ENCODE results near the gene RPL29. TPM values are rescaled to one million over a fixed set of nuclear protein-coding genes. Genes with fewer than 3 reads are reported as not detected.

Gene RPL29
- total RNA-seq, 1 donor from 2014 or later, result 810 TPM

GRCh38 chr3:52015438-52016228 lies 19.9 kb upstream of the RPL29 start:
- ATAC-seq, result no peak
- Histone ChIP-seq H3K9me3 (no peaks in the 10 kb centered on the region), H3K27ac (no peak overlapping the region), H3K27me3 (no peaks in the 10 kb centered on the region), H3K36me3 (no peaks in the 10 kb centered on the region), H3K4me1 (peaks cover 12% of the 10 kb centered on the region), H3K4me3 (no peak overlapping the region)
- intact Hi-C loops (cut with DNase I), result no loop called here
- DNase-seq, result no peak
- TF ChIP-seq CTCF (IDR thresholded peaks at IDR 0.05), result no peak

GRCh38 chr3:52014613-52015012 lies 18.9 kb upstream of the RPL29 start:
- TF ChIP-seq CTCF (IDR thresholded peaks at IDR 0.05), result peak; percentile 25
- H3K4me1 ChIP-seq, result peaks cover 12% of the 10 kb centered on the region
- H3K36me3 ChIP-seq, result no peaks in the 10 kb centered on the region
- no peak overlapping the region for H3K27ac ChIP-seq
- DNase-seq (peak; percentile 54), ATAC-seq (no peak)
- no peak overlapping the region for H3K4me3 ChIP-seq
- intact Hi-C loops (cut with DNase I), result no loop called here
- H3K27me3 ChIP-seq, result no peaks in the 10 kb centered on the region
- H3K9me3 ChIP-seq, result no peaks in the 10 kb centered on the region

GRCh38 chr3:52013802-52014598 lies 18.3 kb upstream of the RPL29 start:
- intact Hi-C loops (cut with DNase I), result no loop called here
- no peak overlapping the region for H3K27ac ChIP-seq
- H3K36me3 ChIP-seq, result no peaks in the 10 kb centered on the region
- H3K9me3 ChIP-seq, result no peaks in the 10 kb centered on the region
- no peak overlapping the region for H3K4me3 ChIP-seq
- TF ChIP-seq CTCF (IDR thresholded peaks at IDR 0.05), result no peak
- H3K4me1 ChIP-seq, result peaks cover 12% of the 10 kb centered on the region
- DNase-seq (peak; percentile 56), ATAC-seq (no peak)
- H3K27me3 ChIP-seq, result no peaks in the 10 kb centered on the region

- TF ChIP-seq CTCF (IDR thresholded peaks at IDR 0.05), result no peak
- Histone ChIP-seq H3K36me3 (no peaks in the 10 kb centered on the region), H3K4me3 (no peak overlapping the region), H3K27me3 (no peaks in the 10 kb centered on the region), H3K4me1 (peaks cover 12% of the 10 kb centered on the region), H3K27ac (peak overlapping the region; percentile 3), H3K9me3 (no peaks in the 10 kb centered on the region)
- peak; percentile 49 for ATAC-seq
- DNase-seq, result peak; percentile 53
- intact Hi-C loops (cut with DNase I), result no loop called here
These were observed 17.0 kb upstream of the RPL29 start for GRCh38 chr3:52012699-52013098.

- H3K4me3 ChIP-seq, result no peak overlapping the region
- ATAC-seq (no peak), DNase-seq (no peak)
- no peak for TF ChIP-seq CTCF (IDR thresholded peaks at IDR 0.05)
- H3K27me3 ChIP-seq, result no peaks in the 10 kb centered on the region
- no peak overlapping the region for H3K27ac ChIP-seq
- no peaks in the 10 kb centered on the region for H3K9me3 ChIP-seq
- intact Hi-C loops (cut with DNase I), result no loop called here
- H3K4me1 ChIP-seq, result peaks cover 15% of the 10 kb centered on the region
- no peaks in the 10 kb centered on the region for H3K36me3 ChIP-seq
These were observed 14.7 kb upstream of the RPL29 start for GRCh38 chr3:52010431-52010830.

Measured in upper lobe of right lung (tissue), 1 donor.